Body of pancreas (tissue), 4 donors: ENCODE results near the gene TMC1.

ENCODE experiments used
- CTCF ChIP-seq, 7 experiments: fragments of 450-650 bp in 4 of 7; fragments of 200-600 bp in 3 of 7; sonication (generic) in 3 of 7; IDR thresholded peaks; one replicate each; pipeline ENCODE4 v1.5.1; 2016 to 2019; ENCODE audit warnings: antibody characterized with exemption in 7 of 7
- POLR2A ChIP-seq, 3 donors: fragments of 450-650 bp; IDR thresholded peaks; one replicate each; pipeline ENCODE4 v1.6.1; 2016; ENCODE audit warnings: antibody characterized with exemption in 3 of 3, mild to moderate bottlenecking in 2 of 3

GRCh38 chr9:72649127-72649442, 127.7 kb downstream of the TMC1 start:
- TF ChIP-seq CTCF (IDR thresholded peaks at IDR 0.05), result no peak
- TF ChIP-seq POLR2A (IDR thresholded peaks at IDR 0.05), result no peak
